PC-3 (cell line): Measurements from ENCODE around the gene SOX1. TPM values are rescaled to one million over a fixed set of nuclear protein-coding genes. Genes with fewer than 3 reads are reported as not detected.

ENCODE experiments used
- ATAC-seq: fragments of 200-7000 bp; cut with Tn5 transposase; 2 replicates; pipeline ENCODE4 v1.9.1; 2020; ENCODE audit warnings: mild to moderate bottlenecking, moderate library complexity
- BruUV-seq: library from RNA; stranded (reverse); fragments of 400-500 nt; replicated peaks from 2 replicates; lab custom pipeline; 2021; lab: Mats Ljungman, UMichigan
- CTCF ChIA-PET: fragments of 300-600 bp; sonication (Branson Sonifier 250); formaldehyde crosslinking; loops from one replicate; lab custom pipeline; 2022; ENCODE audit warnings: antibody characterized with exemption; lab: Charles Lee
- POLR2A ChIA-PET: fragments of 300-600 bp; sonication (Branson Sonifier 250); formaldehyde crosslinking; loops from one replicate; lab custom pipeline; 2022; ENCODE audit warnings: antibody characterized with exemption; ENCODE audit not compliant: unreplicated experiment; lab: Charles Lee
- DNase-seq: peaks from one replicate; pipeline ENCODE4 v3.0.0-alpha.2; 2015
- H2AFZ ChIP-seq: fragments of 300-600 bp; sonication (generic); 2 replicates; pipeline ENCODE4 v1.6.0; 2016; ENCODE audit warnings: antibody characterized with exemption, low read length
- H3F3A ChIP-seq: fragments of 300-600 bp; sonication (generic); one replicate; pipeline ENCODE4 v1.6.0; 2017; ENCODE audit warnings: antibody characterized with exemption, low read length, control low read depth, mild to moderate bottlenecking; ENCODE audit not compliant: unreplicated experiment
- H3K27ac ChIP-seq: fragments of 300-600 bp; sonication (generic); 2 replicates; pipeline ENCODE4 v1.5.1; 2016; ENCODE audit warnings: mild to moderate bottlenecking, low read length
- H3K27me3 ChIP-seq: fragments of 300-600 bp; sonication (generic); 2 replicates; pipeline ENCODE4 v1.6.1; 2016; ENCODE audit warnings: low read length, mixed read lengths
- H3K36me3 ChIP-seq: fragments of 300-600 bp; sonication (generic); 2 replicates; pipeline ENCODE4 v1.6.1; 2016; ENCODE audit warnings: low read depth, mixed run types, low read length, mixed read lengths
- H3K4me1 ChIP-seq: fragments of 300-600 bp; sonication (generic); 2 replicates; pipeline ENCODE4 v1.5.1; 2016; ENCODE audit warnings: low read length; ENCODE audit not compliant: insufficient read depth
- H3K4me2 ChIP-seq: fragments of 300-600 bp; sonication (generic); 2 replicates; pipeline ENCODE4 v1.6.0; 2016; ENCODE audit warnings: low read length
- H3K4me3 ChIP-seq: fragments of 300-600 bp; sonication (generic); 2 replicates; pipeline ENCODE4 v1.5.1; 2016; ENCODE audit warnings: mild to moderate bottlenecking, low read length, mixed read lengths
- H3K79me2 ChIP-seq: fragments of 300-600 bp; sonication (generic); 2 replicates; pipeline ENCODE4 v1.6.1; 2017; ENCODE audit warnings: low read length, mixed read lengths
- H3K9ac ChIP-seq: fragments of 300-600 bp; sonication (generic); 2 replicates; pipeline ENCODE4 v1.6.0; 2016; ENCODE audit warnings: mild to moderate bottlenecking, low read length
- H3K9me2 ChIP-seq: fragments of 300-600 bp; sonication (generic); replicated peaks from 2 replicates; pipeline ENCODE4 v1.6.1; 2016; ENCODE audit warnings: mixed run types, low read length, mixed read lengths
- H3K9me3 ChIP-seq: fragments of 300-600 bp; sonication (generic); 2 replicates; pipeline ENCODE4 v1.6.1; 2016; ENCODE audit warnings: low read length, mixed read lengths
- H4K20me1 ChIP-seq: fragments of 300-600 bp; sonication (generic); 2 replicates; pipeline ENCODE4 v1.6.1; 2016; ENCODE audit warnings: low read length, mixed read lengths
- EZH2 ChIP-seq: fragments of 300-600 bp; sonication (generic); IDR thresholded peaks from one replicate; pipeline ENCODE4 v1.6.1; 2017; ENCODE audit warnings: antibody characterized with exemption, mild to moderate bottlenecking, low read length; ENCODE audit not compliant: unreplicated experiment
- EZH2phosphoT487 ChIP-seq: fragments of 300-600 bp; sonication (generic); IDR thresholded peaks from 2 replicates; pipeline ENCODE4 v1.6.1; 2018; ENCODE audit warnings: mild to moderate bottlenecking, antibody characterized with exemption, low read length, borderline replicate concordance
- intact Hi-C: fragments of 100-400 bp; cut with micrococcal nuclease; formaldehyde crosslinking; loops from 2 replicates; pipeline ENCODE4 v1.9.0; 2023
- total RNA-seq: library from RNA; depleted of rRNA; stranded (reverse); fragments of >200 nt; gene quantifications from 2 replicates; pipeline ENCODE4 v1.2.3, GENCODE V29; 2014
- TF ChIP-seq, protein P1 (sequence below): fragments of 300-600 bp; sonication (generic); conservative IDR thresholded peaks from 2 replicates; pipeline ENCODE4 v1.5.1; 2017; ENCODE audit warnings: antibody characterized with exemption, low read depth, mild to moderate bottlenecking, low read length

The SOX1 gene
- total RNA-seq, 1 experiment from 2014 or later, result not detected

DNA sequence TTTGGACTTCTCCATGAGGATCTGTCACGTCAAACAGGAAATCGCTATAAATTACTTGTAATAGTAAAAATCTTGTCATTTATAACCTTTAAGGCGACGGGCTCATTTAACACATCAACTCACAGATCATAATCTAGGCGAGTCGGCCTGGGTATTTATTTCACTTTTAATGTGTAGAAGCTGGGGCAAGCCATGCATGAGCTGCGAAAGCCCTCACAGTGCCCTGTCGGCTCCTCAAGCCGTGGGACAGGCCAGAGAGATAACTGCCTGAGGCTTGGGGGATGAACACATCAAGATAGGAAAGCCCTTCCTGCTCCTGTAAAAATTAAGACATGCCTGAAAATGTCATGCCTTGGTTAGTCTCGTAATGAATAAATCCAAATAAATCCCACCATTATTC is 30.8 kb downstream of the SOX1 start:
- H3K9me2 ChIP-seq, result no peaks in the 10 kb centered on the region
- no peak overlapping the region for H3K9ac ChIP-seq
- H2AFZ ChIP-seq, result no peak overlapping the region
- no peaks in the 10 kb centered on the region for H3K9me3 ChIP-seq
- no peaks in the 10 kb centered on the region for H3K4me1 ChIP-seq
- H3K27me3 ChIP-seq, result no peaks in the 10 kb centered on the region
- no peak overlapping the region for H3K4me2 ChIP-seq
- no peak for DNase-seq
- H3F3A ChIP-seq, result no peaks in the 10 kb centered on the region
- intact Hi-C loops, result no loop called here
- no peak overlapping the region for H3K27ac ChIP-seq
- H4K20me1 ChIP-seq, result no peaks in the 10 kb centered on the region
- no TSS peak for BruUV-seq
- CTCF ChIA-PET, result no interaction called here
- no peak overlapping the region for H3K4me3 ChIP-seq
- POLR2A ChIA-PET, result no interaction called here
- TF ChIP-seq EZH2, result no peak
- TF ChIP-seq EZH2phosphoT487, result no peak
- TF ChIP-seq, protein P1, sequence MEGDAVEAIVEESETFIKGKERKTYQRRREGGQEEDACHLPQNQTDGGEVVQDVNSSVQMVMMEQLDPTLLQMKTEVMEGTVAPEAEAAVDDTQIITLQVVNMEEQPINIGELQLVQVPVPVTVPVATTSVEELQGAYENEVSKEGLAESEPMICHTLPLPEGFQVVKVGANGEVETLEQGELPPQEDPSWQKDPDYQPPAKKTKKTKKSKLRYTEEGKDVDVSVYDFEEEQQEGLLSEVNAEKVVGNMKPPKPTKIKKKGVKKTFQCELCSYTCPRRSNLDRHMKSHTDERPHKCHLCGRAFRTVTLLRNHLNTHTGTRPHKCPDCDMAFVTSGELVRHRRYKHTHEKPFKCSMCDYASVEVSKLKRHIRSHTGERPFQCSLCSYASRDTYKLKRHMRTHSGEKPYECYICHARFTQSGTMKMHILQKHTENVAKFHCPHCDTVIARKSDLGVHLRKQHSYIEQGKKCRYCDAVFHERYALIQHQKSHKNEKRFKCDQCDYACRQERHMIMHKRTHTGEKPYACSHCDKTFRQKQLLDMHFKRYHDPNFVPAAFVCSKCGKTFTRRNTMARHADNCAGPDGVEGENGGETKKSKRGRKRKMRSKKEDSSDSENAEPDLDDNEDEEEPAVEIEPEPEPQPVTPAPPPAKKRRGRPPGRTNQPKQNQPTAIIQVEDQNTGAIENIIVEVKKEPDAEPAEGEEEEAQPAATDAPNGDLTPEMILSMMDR, result no peak
- no peaks in the 10 kb centered on the region for H3K36me3 ChIP-seq
- H3K79me2 ChIP-seq, result no peaks in the 10 kb centered on the region
- ATAC-seq, result no peak

DNA sequence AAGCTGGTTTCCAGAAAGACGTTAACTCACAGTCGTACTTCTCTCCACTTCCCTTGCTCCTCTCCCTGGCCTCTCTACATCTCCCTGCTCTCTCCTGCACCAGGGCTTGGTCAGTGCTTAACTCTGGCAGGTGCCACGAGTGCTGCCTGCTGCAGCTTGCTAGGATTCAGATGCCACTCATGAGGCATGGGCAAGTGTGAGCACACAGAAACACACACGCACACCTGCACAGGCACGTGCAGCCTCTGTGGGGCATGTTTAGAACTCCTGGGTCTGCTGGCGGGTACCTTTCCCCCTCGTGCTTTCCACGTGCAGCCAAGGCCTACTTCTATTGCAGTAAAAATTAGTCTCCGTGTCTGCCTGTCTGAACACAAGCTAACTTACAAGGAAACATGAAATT is 31.8 kb downstream of the SOX1 start:
- Histone ChIP-seq H3K27ac (no peak overlapping the region), H3K4me2 (no peak overlapping the region), H3F3A (no peaks in the 10 kb centered on the region), H3K9me3 (no peaks in the 10 kb centered on the region), H3K36me3 (no peaks in the 10 kb centered on the region), H3K9me2 (no peaks in the 10 kb centered on the region), H2AFZ (no peak overlapping the region), H3K9ac (no peak overlapping the region), H3K4me3 (no peak overlapping the region), H4K20me1 (no peaks in the 10 kb centered on the region), H3K79me2 (no peaks in the 10 kb centered on the region), H3K4me1 (no peaks in the 10 kb centered on the region), H3K27me3 (no peaks in the 10 kb centered on the region)
- ChIA-PET CTCF (no interaction called here), POLR2A (no interaction called here)
- TF ChIP-seq, protein P1, result no peak
- TF ChIP-seq EZH2 (no peak), EZH2phosphoT487 (no peak)
- intact Hi-C loops, result no loop called here
- no peak for DNase-seq
- no peak for ATAC-seq
- no TSS peak for BruUV-seq

DNA sequence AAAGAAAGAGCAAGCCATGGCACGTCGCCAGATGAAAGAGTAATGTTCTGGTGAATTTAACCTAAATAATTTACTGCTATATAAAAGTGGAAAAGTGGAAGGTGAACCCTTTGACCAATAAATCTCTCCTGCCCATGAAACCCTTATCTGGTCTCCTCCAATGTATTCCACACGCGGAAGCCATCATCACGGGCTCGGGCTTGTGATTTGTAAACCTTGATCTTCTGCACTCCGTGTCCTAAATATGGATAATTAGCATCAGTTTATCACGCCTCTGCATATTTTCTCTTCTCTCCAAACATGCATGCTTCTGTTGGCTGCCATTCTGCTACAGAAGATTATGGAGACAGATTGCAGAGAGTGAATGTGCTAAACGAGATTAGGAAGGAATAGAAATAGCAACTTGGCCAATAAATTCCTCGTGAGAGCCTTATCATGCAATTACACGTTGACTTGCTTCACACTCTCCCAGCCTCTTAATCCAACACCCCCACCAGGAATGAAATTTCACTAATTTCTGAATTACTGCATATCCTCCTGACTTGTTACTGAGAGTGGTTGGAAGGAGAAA is 34.5 kb downstream of the SOX1 start:
- no peaks in the 10 kb centered on the region for H3K27me3 ChIP-seq
- no peaks in the 10 kb centered on the region for H3K9me2 ChIP-seq
- TF ChIP-seq EZH2 (no peak), EZH2phosphoT487 (no peak)
- TF ChIP-seq, protein P1, result no peak
- ChIA-PET POLR2A (no interaction called here), CTCF (no interaction called here)
- no peaks in the 10 kb centered on the region for H3K9me3 ChIP-seq
- intact Hi-C loops, result no loop called here
- no peak overlapping the region for H3K27ac ChIP-seq
- no peaks in the 10 kb centered on the region for H3F3A ChIP-seq
- no peaks in the 10 kb centered on the region for H3K4me1 ChIP-seq
- no peak overlapping the region for H3K4me2 ChIP-seq
- no peak overlapping the region for H2AFZ ChIP-seq
- no TSS peak for BruUV-seq
- ATAC-seq (no peak), DNase-seq (no peak)
- H3K9ac ChIP-seq, result no peak overlapping the region
- no peaks in the 10 kb centered on the region for H3K36me3 ChIP-seq
- H3K79me2 ChIP-seq, result no peaks in the 10 kb centered on the region
- H3K4me3 ChIP-seq, result no peak overlapping the region
- no peaks in the 10 kb centered on the region for H4K20me1 ChIP-seq
